CD14-positive monocyte (primary cell): ENCODE data around the gene ANKEF1. TPM values are rescaled to one million over a fixed set of nuclear protein-coding genes. Genes with fewer than 3 reads are reported as not detected.
A peak's percentile ranks its signal among the peaks of the same experiment; 100 is the strongest.
"Not testable (repeated sequence)": the region's sequence is repeated elsewhere in the genome, so short reads cannot be mapped to it uniquely, and the experiment has no call there.

Experiments used
- DNase-seq, 3 donors: peaks; one replicate each; pipeline ENCODE4 v3.0.0-alpha.2; 2011 to 2022
- H2AFZ ChIP-seq: 2 replicates; pipeline ENCODE4 v1.6.0; 2012; ENCODE audit warnings: mild to moderate bottlenecking, low read depth, low read length, inconsistent platforms; ENCODE audit not compliant: insufficient read depth, poor library complexity, severe bottlenecking
- H3K27ac ChIP-seq, 2 donors: 1 replicate in 1 of 2; 2 replicates in 1 of 2; pipeline ENCODE4 v1.5.1; 2012 to 2013; ENCODE audit warnings: low read length in 2 of 2, control low read depth in 1 of 2, inconsistent platforms in 1 of 2, low read depth in 1 of 2, mild to moderate bottlenecking in 1 of 2
- H3K27me3 ChIP-seq, 2 donors: one replicate each; pipeline versions ENCODE4 v1.6.0 to v1.6.1; 2011 to 2013; ENCODE audit warnings: low read length in 2 of 2; ENCODE audit not compliant: control insufficient read depth in 2 of 2, insufficient read depth in 2 of 2
- H3K36me3 ChIP-seq, 2 donors: replicated peaks in 1 of 2; 1 replicate in 1 of 2; 2 replicates in 1 of 2; pipeline versions ENCODE4 v1.5.1 to v1.6.1; 2012 to 2013; ENCODE audit warnings: low read length in 2 of 2, control low read depth in 1 of 2, inconsistent platforms in 1 of 2, mild to moderate bottlenecking in 1 of 2; ENCODE audit not compliant: insufficient read depth in 2 of 2, control insufficient read depth in 1 of 2
- H3K4me1 ChIP-seq, 2 donors: 1 replicate in 1 of 2; 2 replicates in 1 of 2; pipeline versions ENCODE4 v1.5.1 to v1.6.1; 2012 to 2013; ENCODE audit warnings: low read length in 2 of 2, control low read depth in 1 of 2, inconsistent platforms in 1 of 2, mild to moderate bottlenecking in 1 of 2, moderate library complexity in 1 of 2; ENCODE audit not compliant: insufficient read depth in 2 of 2, control insufficient read depth in 1 of 2
- H3K4me2 ChIP-seq: replicated peaks from 2 replicates; pipeline ENCODE3; 2012; ENCODE audit warnings: low read length, moderate library complexity, mild to moderate bottlenecking; ENCODE audit not compliant: poor library complexity, severe bottlenecking; ENCODE audit errors: extremely low read depth
- H3K4me3 ChIP-seq, 3 experiments: fragments of 200-600 bp in 1 of 3; sonication (generic) in 1 of 3; replicated peaks in 1 of 3; 1 replicate in 2 of 3; 2 replicates in 1 of 3; pipeline ENCODE4 v1.5.1; 2011 to 2013; ENCODE audit warnings: low read length in 3 of 3, mild to moderate bottlenecking in 3 of 3, control low read depth in 2 of 3, low read depth in 2 of 3, inconsistent platforms in 1 of 3, moderate library complexity in 1 of 3
- H3K79me2 ChIP-seq: 2 replicates; pipeline ENCODE4 v1.6.0; 2012; ENCODE audit warnings: mild to moderate bottlenecking, control low read depth, inconsistent platforms, low read length, moderate library complexity; ENCODE audit not compliant: insufficient read depth
- H3K9ac ChIP-seq: 2 replicates; pipeline ENCODE4 v1.6.0; 2017; ENCODE audit warnings: low read length, mild to moderate bottlenecking; ENCODE audit not compliant: insufficient read depth, poor library complexity, severe bottlenecking
- H3K9me3 ChIP-seq, 2 donors: replicated peaks in 1 of 2; 1 replicate in 1 of 2; 2 replicates in 1 of 2; pipeline versions ENCODE4 v1.5.1 to v1.6.1; 2012 to 2013; ENCODE audit warnings: low read length in 2 of 2, control low read depth in 1 of 2; ENCODE audit not compliant: control insufficient read depth in 1 of 2, insufficient read depth in 1 of 2
- H4K20me1 ChIP-seq: 2 replicates; pipeline ENCODE4 v1.6.0; 2012; ENCODE audit warnings: mild to moderate bottlenecking, low read length, control low read depth, moderate library complexity; ENCODE audit not compliant: insufficient read depth
- H3K27ac Mint-ChIP-seq, 7 donors: one replicate each; pipeline ENCODE4 v1.8.0; 2020; ENCODE audit warnings: mild to moderate bottlenecking in 7 of 7, mixed read lengths in 7 of 7, moderate library complexity in 6 of 7, inconsistent platforms in 2 of 7
- H3K27me3 Mint-ChIP-seq, 3 donors: one replicate each; pipeline ENCODE4 v1.8.0; 2021 to 2022; ENCODE audit warnings: low read depth in 3 of 3, mild to moderate bottlenecking in 3 of 3, mixed read lengths in 3 of 3, moderate library complexity in 3 of 3, inconsistent platforms in 1 of 3
- H3K36me3 Mint-ChIP-seq, 2 donors: one replicate each; pipeline ENCODE4 v1.8.0; 2020; ENCODE audit warnings: mixed read lengths in 2 of 2, inconsistent platforms in 1 of 2, mild to moderate bottlenecking in 1 of 2
- H3K4me1 Mint-ChIP-seq: one replicate; pipeline ENCODE4 v1.8.0; 2020; ENCODE audit warnings: mild to moderate bottlenecking, mixed read lengths
- H3K4me3 Mint-ChIP-seq, 2 donors: one replicate each; pipeline ENCODE4 v1.8.0; 2020; ENCODE audit warnings: mild to moderate bottlenecking in 2 of 2, mixed read lengths in 2 of 2, moderate library complexity in 1 of 2
- H3K9me3 Mint-ChIP-seq, 7 donors: one replicate each; pipeline ENCODE4 v1.8.0; 2020 to 2022; ENCODE audit warnings: mixed read lengths in 7 of 7, mild to moderate bottlenecking in 6 of 7, moderate library complexity in 6 of 7, inconsistent platforms in 2 of 7
- CTCF ChIP-seq: fragments of 200-600 bp; IDR thresholded peaks from one replicate; pipeline ENCODE4 v1.8.0; 2022; ENCODE audit warnings: antibody characterized with exemption, mild to moderate bottlenecking
- WGBS: methylation state at CpG from one replicate; pipeline ENCODE4 v1.1.5; 2013; ENCODE audit warnings: missing lambda C conversion rate; ENCODE audit not compliant: insufficient coverage; 5-methylcytosine and 5-hydroxymethylcytosine counted together
- intact Hi-C, 2 donors: fragments of 100-400 bp; cut with micrococcal nuclease; formaldehyde crosslinking; loops; one replicate each; pipeline versions ENCODE4 v1.15.0 to v1.15.1; 2023
- polyA plus RNA-seq, 3 donors: library from polyadenylated mRNA; depleted of rRNA in 1 of 3; unstranded in 2 of 3; stranded (reverse) in 1 of 3; fragments of 300-500 nt in 2 of 3; fragments of >200 nt in 1 of 3; fragmentation: Illumina TruSeq in 2 of 3; gene quantifications; 1 replicate in 2 of 3; 2 replicates in 1 of 3; pipeline ENCODE4 v1.2.3, GENCODE V29; 2012 to 2021

ANKEF1 gene
- polyA plus RNA-seq, 3 donors: 0.03 to 0.15 (median 0.10) TPM

- H4K20me1 ChIP-seq, DNase-seq, H3K27ac Mint-ChIP-seq, H3K9me3 Mint-ChIP-seq, H3K27ac ChIP-seq, intact Hi-C loops, H3K4me1 ChIP-seq, H3K4me3 ChIP-seq, H3K36me3 Mint-ChIP-seq, H3K27me3 Mint-ChIP-seq, H3K36me3 ChIP-seq, H3K4me2 ChIP-seq, H3K79me2 ChIP-seq, H3K4me1 Mint-ChIP-seq, H3K9me3 ChIP-seq, H2AFZ ChIP-seq, H3K9ac ChIP-seq, H3K4me3 Mint-ChIP-seq, H3K27me3 ChIP-seq: not testable (repeated sequence)
- 99% methylated on average over 7 of the region's 7 CpGs for WGBS
Measured at GRCh38 chr20:10032269-10032668, 2.5 kb upstream of the ANKEF1 start.

- no peak overlapping the region for H3K27ac Mint-ChIP-seq
- H3K9me3 ChIP-seq: no peaks in the 10 kb centered on the region
- peak overlapping the region; percentile 80 for H3K4me2 ChIP-seq
- no peak for DNase-seq
- H3K27ac ChIP-seq: no peak overlapping the region
- H4K20me1 ChIP-seq: no peaks in the 10 kb centered on the region
- H3K4me3 ChIP-seq: no peak overlapping the region
- no peak overlapping the region for H3K4me3 Mint-ChIP-seq
- intact Hi-C loops: no loop called here
- peaks cover 3% of the 10 kb centered on the region for H3K4me1 Mint-ChIP-seq
- H3K36me3 Mint-ChIP-seq: no peaks in the 10 kb centered on the region
- H3K36me3 ChIP-seq: no peaks in the 10 kb centered on the region
- no peak overlapping the region for H2AFZ ChIP-seq
- H3K4me1 ChIP-seq: peaks cover 8 to 10% of the 10 kb centered on the region in 2 donors
- no peak overlapping the region for H3K9ac ChIP-seq
- H3K27me3 Mint-ChIP-seq: peaks cover 0 to 6% (median 4%) of the 10 kb centered on the region in 3 donors
- WGBS: no CpG with 5 or more reads among the region's 5 CpGs
- peaks cover 0 to 2% of the 10 kb centered on the region in 2 donors for H3K27me3 ChIP-seq
- peaks cover 0 to 7% (median 0%) of the 10 kb centered on the region in 7 donors for H3K9me3 Mint-ChIP-seq
- no peaks in the 10 kb centered on the region for H3K79me2 ChIP-seq
- TF ChIP-seq CTCF: no peak
Measured at GRCh38 chr20:10033905-10034650, 709 bp upstream of the ANKEF1 start.

- H3K9me3 Mint-ChIP-seq, H3K9me3 ChIP-seq, H3K4me2 ChIP-seq, DNase-seq, H3K27me3 ChIP-seq, H3K36me3 Mint-ChIP-seq, H3K79me2 ChIP-seq, H3K36me3 ChIP-seq, H3K4me3 ChIP-seq, H3K27ac Mint-ChIP-seq, intact Hi-C loops, H3K27me3 Mint-ChIP-seq, H2AFZ ChIP-seq, H3K9ac ChIP-seq, H3K4me3 Mint-ChIP-seq, H3K27ac ChIP-seq, H4K20me1 ChIP-seq: not testable (repeated sequence)
- WGBS: 100% methylated on average over 2 of the region's 8 CpGs
- peaks cover 10% of the 10 kb centered on the region for H3K4me1 Mint-ChIP-seq
- H3K4me1 ChIP-seq: peaks cover 13 to 15% of the 10 kb centered on the region in 2 donors
Measured at GRCh38 chr20:10036321-10036720, 1.5 kb downstream of the ANKEF1 start.
